HG03565 (cell line): ENCODE measurements around the gene EFEMP1.

ENCODE experiments used
- ATAC-seq: cut with Tn5 transposase; IDR thresholded peaks from one replicate; pipeline ENCODE4 v1.9.1; 2021; ENCODE audit warnings: mild to moderate bottlenecking, moderate library complexity; ENCODE audit not compliant: unreplicated experiment

EFEMP1 gene, protein sequence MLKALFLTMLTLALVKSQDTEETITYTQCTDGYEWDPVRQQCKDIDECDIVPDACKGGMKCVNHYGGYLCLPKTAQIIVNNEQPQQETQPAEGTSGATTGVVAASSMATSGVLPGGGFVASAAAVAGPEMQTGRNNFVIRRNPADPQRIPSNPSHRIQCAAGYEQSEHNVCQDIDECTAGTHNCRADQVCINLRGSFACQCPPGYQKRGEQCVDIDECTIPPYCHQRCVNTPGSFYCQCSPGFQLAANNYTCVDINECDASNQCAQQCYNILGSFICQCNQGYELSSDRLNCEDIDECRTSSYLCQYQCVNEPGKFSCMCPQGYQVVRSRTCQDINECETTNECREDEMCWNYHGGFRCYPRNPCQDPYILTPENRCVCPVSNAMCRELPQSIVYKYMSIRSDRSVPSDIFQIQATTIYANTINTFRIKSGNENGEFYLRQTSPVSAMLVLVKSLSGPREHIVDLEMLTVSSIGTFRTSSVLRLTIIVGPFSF

DNA sequence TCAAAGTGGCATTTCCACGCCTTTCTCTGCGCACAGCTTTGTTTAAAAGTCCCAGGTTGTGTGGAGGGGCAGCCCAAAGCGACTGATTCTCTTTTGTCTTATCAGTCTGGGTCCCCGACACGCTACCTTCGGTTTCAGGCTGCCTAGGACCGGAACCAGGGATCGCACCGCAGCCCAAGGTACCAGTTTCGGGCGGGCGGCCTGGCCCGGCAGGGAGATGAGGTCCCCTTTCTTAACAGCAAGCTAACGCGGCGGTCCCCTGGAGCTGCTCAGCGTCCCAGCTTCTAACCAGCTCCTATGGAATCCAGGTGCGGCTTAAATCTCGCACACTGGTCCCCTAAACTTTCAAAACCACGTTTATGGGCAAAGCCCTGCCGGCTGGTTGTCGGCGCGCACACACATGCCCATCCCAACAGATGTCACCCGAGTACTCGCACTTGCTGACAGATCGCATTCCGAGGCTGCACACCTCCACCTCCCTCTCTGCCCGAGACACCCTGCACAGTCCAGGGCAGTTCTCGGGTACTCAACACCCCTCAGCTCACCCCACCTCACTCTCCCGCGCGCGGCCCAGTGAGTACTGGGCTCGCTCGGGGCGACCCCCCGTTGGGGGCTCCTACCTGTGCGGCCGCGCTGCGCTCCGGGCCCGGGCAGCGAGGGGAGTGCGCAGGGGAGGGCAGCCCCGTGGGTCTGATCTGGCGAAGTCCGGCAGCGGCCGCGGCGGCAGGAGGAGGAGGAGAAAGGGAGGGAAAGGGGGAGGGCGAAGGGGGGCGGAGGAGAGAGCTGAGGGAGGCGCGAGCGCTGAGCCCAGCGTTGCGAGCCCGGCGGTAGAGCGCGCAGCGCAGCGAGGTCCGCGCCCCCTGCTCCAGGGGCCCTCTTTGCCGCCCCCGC is at the start of gene EFEMP1:
EFEMP1 (minus strand) TSS at position 692 of the 891 bp plus-strand sequence. CDS start 1,342 bp downstream, outside the sequence.
- no peak for ATAC-seq

DNA sequence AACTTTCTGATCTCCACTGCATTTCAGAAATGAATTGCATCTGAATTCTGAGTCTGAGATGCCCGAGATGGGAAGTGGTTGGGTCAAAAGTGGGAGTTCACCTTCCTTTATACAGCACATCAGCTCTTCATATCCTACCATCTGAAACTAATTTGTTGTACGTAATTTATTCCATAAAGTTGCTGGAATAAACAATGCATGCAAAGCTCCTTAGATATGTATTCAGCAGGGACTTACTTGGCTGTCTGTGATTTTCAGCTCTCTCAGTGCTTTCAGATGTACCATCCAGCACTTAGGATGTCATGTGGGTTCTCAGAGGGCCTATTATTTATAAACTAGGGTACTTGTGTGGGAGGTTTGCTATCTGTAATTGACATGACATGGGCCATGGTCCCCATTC is 46.9 kb upstream of the EFEMP1 start:
- ATAC-seq = no peak

DNA sequence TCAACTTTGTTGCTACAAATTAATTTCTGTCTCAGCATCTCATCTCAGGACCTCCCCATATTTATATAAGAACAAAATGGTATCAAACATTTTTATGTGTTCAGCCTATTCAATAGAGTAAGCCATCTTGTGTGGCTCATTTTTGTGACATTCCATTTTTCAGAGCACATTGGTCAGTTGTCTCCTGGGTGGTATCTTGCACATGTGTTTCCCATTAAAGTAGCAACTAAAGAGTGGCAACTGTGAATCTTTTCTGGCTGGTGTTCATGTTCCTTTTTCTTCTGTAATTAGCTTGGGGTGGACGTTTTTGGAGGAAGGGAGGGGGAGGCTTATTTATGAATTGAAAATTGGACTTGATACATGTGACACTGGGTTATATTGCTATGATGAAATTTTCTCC is 45.4 kb upstream of the EFEMP1 start:
- no peak for ATAC-seq

DNA sequence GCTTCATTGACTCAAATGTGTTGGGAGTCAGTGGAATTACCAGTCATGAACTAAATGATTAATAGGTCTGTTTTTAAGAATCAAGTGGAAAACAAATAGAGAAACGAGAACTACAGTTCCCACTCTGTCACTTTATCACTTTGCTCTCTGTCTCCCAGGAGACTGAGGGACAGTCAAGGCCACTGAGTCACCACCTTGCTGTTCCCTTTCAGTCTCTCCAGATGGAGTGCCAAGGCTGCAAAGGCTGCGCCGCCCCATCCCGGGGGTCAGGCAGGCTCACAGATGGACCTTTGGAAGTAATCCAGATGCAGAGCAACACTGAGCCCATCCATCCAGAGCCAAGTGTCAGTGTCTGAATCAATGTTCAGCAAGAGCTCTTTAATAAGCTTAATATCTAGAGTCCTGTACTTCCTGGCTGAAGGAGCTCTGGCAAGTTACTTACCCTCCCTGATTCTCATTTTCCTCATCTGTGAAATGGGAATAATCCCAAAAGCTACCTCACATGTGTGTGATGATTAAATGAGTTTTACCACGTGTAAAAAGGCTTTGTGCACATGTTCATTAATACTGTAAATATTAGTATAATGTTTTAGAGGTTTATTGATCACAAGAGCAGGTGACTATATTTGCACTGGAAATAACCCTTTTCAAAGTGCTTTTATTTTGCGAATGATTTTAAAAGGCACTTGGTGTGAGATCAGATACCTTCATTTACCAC is 43.0 kb upstream of the EFEMP1 start:
- ATAC-seq = no peak

DNA sequence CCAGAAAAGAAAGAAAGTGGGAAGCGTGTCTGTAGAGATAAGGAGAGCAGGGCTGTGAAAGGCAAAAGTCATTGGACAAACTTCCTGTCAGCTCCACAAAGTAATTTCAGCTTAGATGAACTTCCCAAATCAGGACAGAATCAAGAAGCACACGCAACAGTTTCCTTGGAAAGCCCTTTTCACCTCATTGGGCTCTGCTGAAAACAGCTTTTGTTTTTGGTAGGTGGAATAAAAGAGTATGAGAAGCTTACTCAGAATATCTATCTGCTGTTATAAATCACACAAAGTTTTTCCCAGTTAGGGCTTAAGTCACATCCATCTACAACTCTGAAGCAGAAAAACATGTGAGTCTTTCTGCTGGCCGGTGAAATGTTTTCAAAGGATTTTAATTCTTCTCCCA is 42.4 kb upstream of the EFEMP1 start:
- no peak for ATAC-seq

DNA sequence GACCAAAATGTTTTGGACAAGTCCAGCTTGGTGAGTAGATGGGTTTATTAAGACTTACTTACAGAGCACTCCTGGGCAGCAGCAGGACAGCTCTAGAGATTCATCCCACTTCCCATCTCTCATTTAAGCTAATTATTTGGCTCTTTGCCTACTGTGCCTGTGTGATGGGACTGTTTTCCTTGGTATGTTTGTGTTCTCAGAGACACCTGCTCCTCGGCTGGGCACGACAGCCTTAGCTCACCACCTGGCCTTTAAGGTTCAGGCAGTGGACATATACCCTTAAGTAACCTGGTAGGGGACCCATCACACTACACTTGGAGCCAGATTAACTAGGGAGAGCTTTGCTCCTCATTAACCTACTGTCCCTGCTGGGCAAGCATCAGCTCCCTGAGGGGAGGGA is 41.7 kb upstream of the EFEMP1 start:
- no peak for ATAC-seq

DNA sequence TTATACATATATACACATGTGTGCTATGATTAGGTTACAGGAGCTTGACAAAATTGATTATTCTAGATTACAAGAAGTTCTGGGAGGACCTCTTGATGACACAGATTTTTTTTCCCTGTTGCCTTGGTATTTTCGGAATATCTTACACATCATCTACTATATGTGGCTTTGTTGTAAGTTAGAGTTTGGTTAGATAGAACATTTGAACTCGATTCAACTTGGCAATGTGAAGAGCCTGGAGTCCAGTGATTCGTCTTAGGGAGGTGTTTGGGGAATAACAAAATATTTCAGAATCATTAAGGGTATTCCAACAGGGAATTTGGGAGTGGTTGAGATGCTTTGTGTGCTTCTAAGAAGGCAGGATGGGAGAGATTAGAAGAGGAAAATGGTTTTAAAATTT is 39.3 kb upstream of the EFEMP1 start:
- no peak for ATAC-seq

DNA sequence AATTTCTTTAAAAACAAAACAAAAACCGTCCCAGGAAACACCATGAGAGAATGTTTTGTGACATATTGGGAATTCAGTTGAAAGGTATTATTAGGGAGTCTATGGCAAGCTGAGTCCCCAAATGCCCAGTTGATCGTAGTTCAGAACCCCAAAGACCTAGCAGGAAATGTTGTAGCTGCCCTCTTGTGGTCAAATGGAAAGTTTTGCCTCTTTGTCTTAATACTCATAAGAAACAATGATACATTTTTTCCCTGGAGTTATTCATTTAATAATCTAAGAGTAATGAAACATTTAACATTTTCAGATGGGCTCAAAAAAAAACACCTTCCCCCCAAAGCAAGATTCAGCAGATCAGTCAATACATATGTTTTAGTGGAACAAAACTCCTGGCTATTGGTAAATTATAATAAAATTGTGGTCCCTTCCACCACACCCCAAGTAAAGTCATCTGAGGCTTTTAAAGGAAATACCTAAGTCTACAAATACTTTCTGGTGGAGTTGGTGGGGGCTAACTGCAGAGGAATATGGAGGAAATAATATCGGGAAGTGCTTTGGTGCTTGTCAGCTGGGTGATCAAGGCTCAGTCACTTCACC is 37.8 kb upstream of the EFEMP1 start:
- peak; percentile 63 for ATAC-seq

DNA sequence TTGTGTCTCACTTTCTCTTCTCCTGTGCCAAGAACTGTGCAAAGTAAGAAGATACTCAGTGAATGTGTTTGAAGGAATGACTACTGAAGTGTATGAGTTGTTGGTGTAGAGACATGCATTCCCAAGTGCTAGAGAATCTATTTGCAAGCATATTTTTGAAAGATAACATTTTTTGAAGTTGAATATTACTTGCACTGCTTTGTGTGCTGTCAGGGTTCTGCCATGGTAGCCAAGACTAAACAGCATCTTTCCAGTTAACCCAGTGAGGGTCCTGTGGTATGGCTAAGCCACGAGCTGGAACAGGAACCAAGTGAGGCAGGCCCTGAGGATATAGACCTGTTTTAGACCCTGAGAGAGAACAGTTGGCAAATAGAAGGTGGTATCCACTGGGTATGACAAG is 35.2 kb upstream of the EFEMP1 start:
- no peak for ATAC-seq

DNA sequence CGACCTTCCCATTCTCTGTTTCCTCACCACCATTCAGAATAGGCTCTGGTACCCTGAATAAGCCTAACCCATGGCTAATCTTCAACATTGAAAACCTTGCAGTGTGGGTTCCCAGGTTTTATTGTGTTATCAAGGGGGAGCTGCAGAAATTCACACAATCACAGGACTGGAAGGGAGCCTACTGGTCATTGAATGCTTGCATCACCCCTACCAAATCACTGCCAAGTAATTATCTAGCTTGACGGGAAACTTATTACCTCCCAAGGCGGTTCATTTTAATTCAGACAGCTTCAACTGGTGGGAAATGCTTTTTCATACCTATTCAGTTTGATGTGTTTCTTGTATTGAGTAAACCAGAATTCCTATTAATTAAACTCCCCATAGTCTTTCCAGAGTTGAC is 33.6 kb upstream of the EFEMP1 start:
- no peak for ATAC-seq

DNA sequence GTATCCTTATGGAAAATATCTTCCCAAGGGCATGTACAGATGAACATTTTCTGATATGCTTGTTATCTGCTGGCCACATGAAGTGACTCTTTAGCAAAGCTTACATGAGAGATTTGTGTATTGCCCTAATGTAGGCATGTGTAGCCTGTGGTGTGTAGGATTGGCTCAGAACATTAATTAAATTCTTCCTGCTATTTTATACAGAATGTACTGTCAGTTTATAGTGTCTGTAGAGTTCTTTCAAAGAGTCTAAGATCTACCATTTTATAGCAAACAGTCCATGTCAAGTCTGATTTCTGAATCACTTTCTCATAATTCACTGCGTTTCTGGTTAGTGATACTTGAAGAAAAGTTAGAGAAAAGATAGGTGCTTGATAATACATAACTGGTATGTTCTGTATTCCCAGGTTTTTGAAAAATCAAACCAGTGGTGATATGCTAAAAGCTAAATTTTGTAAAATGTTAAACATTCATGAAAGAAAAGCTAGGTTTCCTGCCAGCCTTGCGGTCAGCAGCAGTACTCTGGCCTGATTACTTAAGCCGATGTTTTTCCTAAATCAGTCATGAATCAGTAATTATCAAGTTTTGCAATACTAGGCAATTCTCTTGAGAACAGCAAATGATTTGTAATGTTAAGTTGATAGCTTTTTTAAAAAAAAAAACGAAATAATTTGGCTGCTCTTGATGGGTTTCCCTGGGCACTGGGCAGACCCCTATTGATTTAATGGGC is 30.9 kb upstream of the EFEMP1 start:
- no peak for ATAC-seq

DNA sequence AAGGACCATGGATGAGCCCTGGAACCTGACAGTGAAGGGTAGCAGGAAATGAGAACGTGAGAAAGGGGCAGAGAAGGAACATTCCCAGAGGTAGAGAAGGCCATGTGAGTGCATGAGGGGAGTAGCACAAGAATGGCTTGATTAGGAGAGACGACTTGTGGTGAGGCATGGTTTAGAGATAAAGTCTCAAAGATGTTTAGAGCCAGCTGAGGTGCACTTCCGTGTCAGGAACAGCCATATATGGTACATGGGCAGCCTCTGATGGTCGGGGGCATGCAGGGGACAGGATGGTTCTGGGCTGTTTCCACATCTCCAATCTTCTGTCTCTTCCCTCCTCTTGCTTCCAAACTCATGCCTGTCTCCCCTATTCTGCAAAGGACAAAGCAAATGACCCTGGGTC is 28.8 kb upstream of the EFEMP1 start:
- no peak for ATAC-seq

DNA sequence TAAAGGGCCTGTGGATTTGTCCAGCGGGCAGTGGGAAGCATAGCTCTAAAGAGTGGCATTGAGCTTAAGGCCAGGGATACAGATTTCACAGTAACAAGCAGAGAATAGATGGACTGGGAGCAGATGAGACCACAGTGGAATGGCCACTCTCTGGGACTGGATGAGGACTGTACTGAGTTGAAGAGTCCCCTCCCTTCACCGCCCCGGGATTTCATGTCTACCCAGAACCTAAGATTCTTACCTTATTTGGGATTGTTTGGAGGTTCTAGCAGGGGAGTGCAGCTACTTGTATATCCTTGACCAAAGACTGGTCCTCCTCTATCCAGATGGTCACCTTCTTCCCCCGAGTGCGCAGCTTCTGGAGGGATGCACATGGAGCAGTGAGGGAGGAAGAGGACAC is 28.0 kb upstream of the EFEMP1 start:
- no peak for ATAC-seq

DNA sequence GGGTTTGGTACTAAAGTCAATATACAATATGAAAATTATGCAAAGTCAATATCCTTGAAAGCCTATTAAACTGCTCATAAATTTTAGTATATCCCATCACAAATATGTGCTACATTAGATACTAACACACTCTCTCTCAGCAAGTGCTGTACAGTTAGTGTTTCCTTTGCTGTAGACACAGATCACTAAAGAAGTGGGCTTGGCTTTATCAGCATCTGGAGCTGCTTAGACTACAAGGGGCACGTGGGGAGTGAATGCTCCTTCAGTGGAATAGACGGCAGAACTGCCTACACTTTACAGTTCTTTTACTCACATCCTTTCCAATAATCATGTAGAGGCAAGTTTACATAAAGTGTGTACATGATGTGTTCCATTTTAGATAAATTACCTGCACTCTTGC is 26.0 kb upstream of the EFEMP1 start:
- ATAC-seq = no peak

DNA sequence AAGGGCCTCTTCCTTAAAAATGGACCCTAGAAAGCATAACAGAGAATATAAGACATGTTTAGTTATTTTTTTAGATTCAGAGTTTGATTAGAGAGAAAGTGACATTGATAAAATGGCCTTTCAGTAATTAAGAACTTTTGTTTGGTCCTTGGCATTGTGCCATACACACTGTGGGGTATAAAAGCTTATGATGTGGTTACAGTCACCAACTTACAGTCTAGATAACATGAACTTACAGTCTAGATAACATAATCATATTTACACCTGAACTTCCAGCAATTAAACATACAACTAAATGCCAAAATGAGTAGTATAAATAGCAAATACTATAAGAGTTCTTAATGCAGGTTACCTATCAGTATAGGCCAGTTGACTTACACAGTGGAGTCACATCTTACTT is 25.6 kb upstream of the EFEMP1 start:
- ATAC-seq = no peak

DNA sequence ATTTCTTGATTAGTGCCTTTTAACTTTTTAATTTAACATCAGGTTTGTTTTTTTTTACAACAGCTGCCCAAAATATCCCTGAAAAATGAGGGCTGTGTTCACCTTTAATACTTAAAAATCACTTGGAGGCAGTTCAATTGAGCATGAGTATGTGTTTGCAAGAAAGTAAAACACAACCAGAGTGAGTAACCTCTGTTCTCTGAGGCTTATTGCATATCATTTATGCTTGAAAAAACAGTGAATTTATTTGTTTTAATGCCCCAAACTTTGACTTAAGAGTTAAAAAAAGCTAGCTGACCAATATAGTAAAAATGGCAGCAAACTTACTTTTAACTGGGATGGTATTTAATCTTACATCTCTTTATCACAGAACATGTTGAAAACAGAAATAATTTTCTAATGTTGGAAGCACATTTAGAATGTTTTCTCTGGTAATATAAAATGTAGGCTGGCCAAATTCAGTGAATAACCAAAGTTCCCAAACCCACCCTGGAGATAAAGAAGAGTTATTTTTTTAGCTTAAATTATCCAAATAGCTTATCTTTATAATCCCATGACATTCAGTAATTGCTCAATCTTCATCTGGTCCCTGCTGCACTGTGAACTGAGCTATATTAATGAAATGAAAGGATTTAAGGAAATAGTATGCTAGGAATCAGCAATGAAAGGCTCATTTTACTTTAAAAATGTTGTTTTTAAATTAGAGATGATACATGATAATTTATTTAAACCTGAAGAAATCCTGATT is 24.8 kb upstream of the EFEMP1 start:
- no peak for ATAC-seq

DNA sequence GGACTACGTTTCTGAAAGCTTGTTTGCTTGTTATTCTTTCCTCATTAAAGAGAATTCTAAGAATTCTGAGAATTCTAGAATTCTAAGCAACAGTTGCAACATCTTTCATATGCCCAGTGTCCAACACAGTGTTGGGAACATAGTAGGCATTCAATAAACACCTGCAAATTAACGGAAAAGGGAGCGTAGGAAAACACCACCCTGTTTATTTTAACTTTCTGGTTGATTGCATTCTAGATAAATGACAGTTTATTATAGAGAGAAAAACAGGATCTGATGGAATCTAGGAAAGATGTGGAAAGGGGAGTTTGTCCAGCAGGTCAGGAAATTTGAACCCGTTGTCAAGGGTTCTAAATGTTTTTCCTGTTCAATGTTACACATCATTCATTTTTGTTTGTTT is 24.2 kb upstream of the EFEMP1 start:
- no peak for ATAC-seq

DNA sequence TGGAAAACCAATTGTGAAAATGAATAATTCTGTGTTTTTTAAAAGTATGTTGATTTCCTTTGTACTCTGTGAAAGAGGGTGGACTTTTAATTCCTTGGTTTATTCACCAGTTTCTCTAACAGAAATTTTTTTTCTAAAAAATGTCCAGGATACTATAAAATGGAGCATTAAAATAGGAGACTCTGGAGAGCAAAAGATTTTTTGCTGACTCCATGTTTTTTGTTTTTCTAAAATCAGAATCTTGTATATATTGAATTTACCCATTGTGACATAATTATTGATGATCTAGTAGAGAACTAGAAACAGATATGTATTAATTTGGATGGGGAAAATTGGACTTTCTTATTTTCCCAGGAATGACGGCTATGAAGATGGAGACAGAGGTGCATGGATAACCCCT is 23.2 kb upstream of the EFEMP1 start:
- ATAC-seq = no peak

DNA sequence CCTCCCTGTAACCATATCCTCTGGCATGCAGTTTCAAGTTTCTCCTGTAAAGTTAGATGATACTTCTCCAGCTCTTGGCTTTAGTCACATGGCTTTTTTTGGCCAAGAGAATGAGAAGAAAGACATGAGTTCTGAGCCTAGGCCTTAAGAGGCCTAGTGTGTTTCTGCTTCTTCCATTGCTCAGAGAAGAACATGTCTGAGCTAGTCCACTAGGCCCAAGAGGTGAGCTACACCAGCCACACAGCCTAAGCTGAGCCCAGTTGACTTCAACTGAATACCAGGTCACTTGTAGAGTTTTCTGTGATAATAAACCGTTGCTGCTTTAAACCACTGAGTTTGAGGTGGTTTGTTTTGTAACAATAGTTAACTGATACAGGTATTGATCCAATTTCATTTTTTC is 19.9 kb upstream of the EFEMP1 start:
- ATAC-seq = no peak

DNA sequence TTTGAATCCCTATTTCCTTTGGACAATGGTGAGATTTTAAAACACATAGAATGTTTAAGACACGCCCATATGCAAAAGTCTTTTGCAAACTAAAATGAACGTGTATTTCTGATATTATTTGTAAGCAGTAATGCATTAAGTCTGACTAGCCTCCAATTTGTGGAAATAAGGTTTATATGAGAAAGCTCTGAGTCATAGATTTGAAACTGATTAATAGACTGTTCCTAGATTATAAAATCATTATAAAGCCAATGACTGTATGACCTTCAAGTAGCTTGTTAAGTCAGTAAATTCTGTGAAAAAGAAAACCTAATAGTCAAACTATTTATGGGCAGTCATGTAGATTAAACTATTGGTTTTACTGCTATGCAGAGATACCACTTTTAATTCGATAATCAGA is 12.8 kb upstream of the EFEMP1 start:
- no peak for ATAC-seq
